Psoas muscle (tissue), 8 donors: ENCODE measurements around the gene CDC42BPB. TPM values are rescaled to one million over a fixed set of nuclear protein-coding genes. Genes with fewer than 3 reads are reported as not detected.

Experiments
- ATAC-seq, 4 donors: fragments of 200-7000 bp; cut with Tn5 transposase; one replicate each; pipeline ENCODE4 v1.9.1; 2020; ENCODE audit warnings: moderate library complexity in 3 of 4, mild to moderate bottlenecking in 2 of 4
- DNase-seq, 2 donors: peaks; one replicate each; pipeline ENCODE4 v3.0.0-alpha.2; 2020
- H3K27ac ChIP-seq: fragments of 200-600 bp; one replicate; pipeline ENCODE4 v1.8.0; 2022
- H3K27me3 ChIP-seq, 3 donors: fragments of 200-600 bp in 1 of 3; one replicate each; pipeline versions ENCODE4 v1.6.1 to v1.8.0; 2013 to 2022; ENCODE audit warnings: low read length in 2 of 3, mild to moderate bottlenecking in 2 of 3, moderate library complexity in 1 of 3; ENCODE audit not compliant: insufficient read depth in 3 of 3
- H3K36me3 ChIP-seq, 2 donors: fragments of 200-600 bp in 1 of 2; one replicate each; pipeline versions ENCODE4 v1.6.1 to v1.8.0; 2013 to 2022; ENCODE audit warnings: low read depth in 1 of 2, mild to moderate bottlenecking in 1 of 2, moderate library complexity in 1 of 2; ENCODE audit not compliant: insufficient read depth in 1 of 2
- H3K4me1 ChIP-seq: fragments of 200-600 bp; one replicate; pipeline ENCODE4 v1.8.0; 2022
- H3K4me3 ChIP-seq: fragments of 200-600 bp; one replicate; pipeline ENCODE4 v1.8.0; 2022; ENCODE audit warnings: mild to moderate bottlenecking
- H3K9me3 ChIP-seq: fragments of 200-600 bp; one replicate; pipeline ENCODE4 v1.8.0; 2022
- CTCF ChIP-seq: fragments of 200-600 bp; IDR thresholded peaks from one replicate; pipeline ENCODE4 v1.8.0; 2022; ENCODE audit warnings: antibody characterized with exemption
- WGBS, 3 donors: extraction: QIAGEN DNeasy Blood & Tissue Kit; methylation state at CpG; one replicate each; pipeline versions ENCODE4 v1.1.6 to v1.1.7; 2013; 5-methylcytosine and 5-hydroxymethylcytosine counted together
- intact Hi-C, 2 donors: fragments of 100-400 bp; cut with DNase I; formaldehyde crosslinking; loops; one replicate each; pipeline versions ENCODE4 v1.11.0 to v1.14.2; 2022
- polyA plus RNA-seq, 3 donors: library from polyadenylated mRNA; stranded (reverse); fragments of 200-250 nt; gene quantifications; one replicate each; pipeline ENCODE4 v1.2.3, GENCODE V29; 2013
- total RNA-seq, 4 donors: library from RNA; stranded (reverse); fragmentation: NEBNext Ultra II Directional in 2 of 4; extraction: Animal tissue kit (Norgen Biotek cat#: 25700) in 2 of 4; gene quantifications; one replicate each; pipeline versions ENCODE4 v1.2.1 to v1.2.4, GENCODE V29; 2021 to 2023
- donor health status: healthy with polysubstance abuse.
- donor health status: DM: no; HTN: no; CAD: no; lungs with moderate emphysema.
- donor health status: Bipolar disorder and iron deficiency.
- donor health status: healthy.
- donor health status: DM: yes; HTN: yes; CAD: no.
- donor health status: DM: no; HTN: no; CAD: no.
- donor health status: DM: no; HTN: no; CAD: no.
- donor health status: DM: yes; HTN: yes; CAD: no.

Gene CDC42BPB
- total and polyA plus RNA-seq, 7 donors, result 20.2 to 57.4 (median 40.0) TPM

- Histone ChIP-seq H3K27me3 (no peaks in the 10 kb centered on the region), H3K9me3 (no peaks in the 10 kb centered on the region), H3K4me3 (no peak overlapping the region), H3K4me1 (peaks cover 10% of the 10 kb centered on the region), H3K27ac (no peak overlapping the region), H3K36me3 (peaks cover 5 to 98% of the 10 kb centered on the region in 2 donors)
- ATAC-seq (no peak), DNase-seq (no peak)
- TF ChIP-seq CTCF, result no peak
- WGBS, 3 donors, result 71 to 76% (median 72%) methylated on average over 22 of the region's 22 CpGs
- intact Hi-C loops, result no loop called here
Measured at GRCh38 chr14:102973706-102974285, 83.6 kb downstream of the CDC42BPB start.

- DNase-seq (no peak), ATAC-seq (no peak)
- peaks cover 18% of the 10 kb centered on the region for H3K4me1 ChIP-seq
- no peak for TF ChIP-seq CTCF
- H3K27me3 ChIP-seq, result no peaks in the 10 kb centered on the region
- WGBS, 3 donors, result 95 to 97% (median 96%) methylated on average over 25 of the region's 25 CpGs
- H3K9me3 ChIP-seq, result no peaks in the 10 kb centered on the region
- H3K36me3 ChIP-seq, result peaks cover 10 to 100% of the 10 kb centered on the region in 2 donors
- H3K4me3 ChIP-seq, result no peak overlapping the region
- no peak overlapping the region for H3K27ac ChIP-seq
- intact Hi-C loops, result no loop called here
Measured at GRCh38 chr14:102971836-102972606, 85.3 kb downstream of the CDC42BPB start.

- Histone ChIP-seq H3K27me3 (no peaks in the 10 kb centered on the region), H3K36me3 (peaks cover 10 to 100% of the 10 kb centered on the region in 2 donors), H3K4me1 (peaks cover 23% of the 10 kb centered on the region), H3K4me3 (no peak overlapping the region), H3K9me3 (no peaks in the 10 kb centered on the region), H3K27ac (no peak overlapping the region)
- TF ChIP-seq CTCF, result no peak
- 94 to 98% (median 95%) methylated on average over 9 of the region's 9 CpGs for WGBS, 3 donors
- no peak for DNase-seq
- no peak for ATAC-seq
- intact Hi-C loops, result no loop called here
Measured at GRCh38 chr14:102971314-102971713, 86.0 kb downstream of the CDC42BPB start.

- DNase-seq (no peak), ATAC-seq (no peak)
- intact Hi-C loops, result no loop called here
- TF ChIP-seq CTCF, result no peak
- no peaks in the 10 kb centered on the region for H3K9me3 ChIP-seq
- no peak overlapping the region for H3K4me3 ChIP-seq
- H3K27me3 ChIP-seq, result no peaks in the 10 kb centered on the region
- 94 to 96% (median 95%) methylated on average over 10 of the region's 10 CpGs for WGBS, 3 donors
- H3K27ac ChIP-seq, result no peak overlapping the region
- H3K4me1 ChIP-seq, result peaks cover 23% of the 10 kb centered on the region
- peaks cover 10 to 100% of the 10 kb centered on the region in 2 donors for H3K36me3 ChIP-seq
Measured at GRCh38 chr14:102970496-102970895, 86.9 kb downstream of the CDC42BPB start.
